NK-92 (cell line): ENCODE results near the gene TAS2R16.

Source experiments
- DNase-seq: peaks from one replicate; lab custom pipeline; 2025; ENCODE audit not compliant: unreplicated experiment; lab: John Stamatoyannopoulos, UW

Gene TAS2R16, protein sequence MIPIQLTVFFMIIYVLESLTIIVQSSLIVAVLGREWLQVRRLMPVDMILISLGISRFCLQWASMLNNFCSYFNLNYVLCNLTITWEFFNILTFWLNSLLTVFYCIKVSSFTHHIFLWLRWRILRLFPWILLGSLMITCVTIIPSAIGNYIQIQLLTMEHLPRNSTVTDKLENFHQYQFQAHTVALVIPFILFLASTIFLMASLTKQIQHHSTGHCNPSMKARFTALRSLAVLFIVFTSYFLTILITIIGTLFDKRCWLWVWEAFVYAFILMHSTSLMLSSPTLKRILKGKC

DNA sequence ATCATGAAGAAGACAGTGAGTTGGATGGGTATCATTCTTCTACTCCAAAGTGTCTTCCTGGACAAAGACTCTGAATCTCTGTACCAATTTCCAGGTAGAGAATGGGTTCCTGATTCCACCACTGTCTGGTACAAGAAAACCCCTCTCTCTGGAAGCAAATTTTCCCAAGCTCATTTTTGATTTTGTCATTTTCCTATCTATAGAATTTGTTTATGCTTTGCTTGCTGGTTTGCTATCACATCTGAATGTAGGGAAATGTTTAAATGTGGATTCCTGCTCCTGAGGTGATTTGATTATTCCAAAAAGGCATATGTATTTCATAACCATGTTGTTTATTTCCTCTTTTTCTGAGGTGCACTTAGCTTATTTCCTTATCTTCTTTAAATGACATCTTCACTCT is at the start of gene TAS2R16:
TAS2R16 (minus strand) TSS at position 101 of the 400 bp plus-strand sequence; CDS start at position 35, 66 bp downstream.
- no peak for DNase-seq

GRCh38 chr7:123043642-123044041 is 48.1 kb upstream of the TAS2R16 start:
- no peak for DNase-seq

GRCh38 chr7:123041101-123041500 is 45.6 kb upstream of the TAS2R16 start:
- DNase-seq: no peak

- DNase-seq: no peak
These were observed 43.8 kb upstream of the TAS2R16 start for GRCh38 chr7:123039269-123039668.

DNA sequence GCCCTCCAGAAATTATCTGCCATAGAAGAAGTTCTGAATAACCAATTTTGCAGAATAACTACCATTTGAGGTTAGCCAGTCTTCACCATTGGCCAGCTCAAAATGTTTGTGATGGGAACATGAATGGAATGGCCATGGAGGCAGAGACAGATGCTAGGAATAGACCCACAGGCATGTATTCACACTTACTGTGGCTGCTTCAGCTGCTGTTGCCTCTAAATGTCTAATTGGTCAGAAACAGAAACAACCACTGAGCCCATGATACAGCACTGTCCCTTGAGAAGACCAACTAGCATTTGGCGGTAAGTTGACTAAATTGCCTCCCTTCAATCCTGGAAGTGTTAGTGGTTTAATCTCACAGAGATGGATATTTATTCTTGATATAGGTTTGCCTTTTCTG is 38.6 kb upstream of the TAS2R16 start:
- DNase-seq: no peak

DNA sequence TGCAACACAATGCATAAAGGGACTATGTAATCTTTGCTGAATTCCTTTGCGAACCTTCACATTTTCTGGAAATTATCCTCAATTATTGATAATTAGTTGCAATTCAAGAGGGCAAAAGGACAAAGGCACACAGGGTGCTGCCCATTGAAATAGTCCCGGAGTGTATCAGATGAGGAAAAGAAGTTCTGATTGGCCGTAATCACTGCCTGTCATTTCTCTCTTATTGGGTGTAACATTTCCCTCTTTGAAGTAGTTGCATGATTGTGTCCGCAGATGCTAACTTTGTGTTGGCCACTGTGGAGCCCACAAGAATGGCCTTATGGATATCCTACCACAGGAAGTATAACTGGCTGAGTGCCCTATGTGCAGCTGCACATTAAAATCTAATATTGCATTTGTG is 35.1 kb upstream of the TAS2R16 start:
- no peak for DNase-seq

- no peak for DNase-seq
These were observed 32.8 kb upstream of the TAS2R16 start for GRCh38 chr7:123028339-123028738.

- no peak for DNase-seq
These were observed 30.8 kb upstream of the TAS2R16 start for GRCh38 chr7:123026251-123026650.

GRCh38 chr7:123024989-123025758 is 29.7 kb upstream of the TAS2R16 start:
- DNase-seq: no peak

- DNase-seq: no peak
These were observed 27.6 kb upstream of the TAS2R16 start for GRCh38 chr7:123023126-123023525.

DNA sequence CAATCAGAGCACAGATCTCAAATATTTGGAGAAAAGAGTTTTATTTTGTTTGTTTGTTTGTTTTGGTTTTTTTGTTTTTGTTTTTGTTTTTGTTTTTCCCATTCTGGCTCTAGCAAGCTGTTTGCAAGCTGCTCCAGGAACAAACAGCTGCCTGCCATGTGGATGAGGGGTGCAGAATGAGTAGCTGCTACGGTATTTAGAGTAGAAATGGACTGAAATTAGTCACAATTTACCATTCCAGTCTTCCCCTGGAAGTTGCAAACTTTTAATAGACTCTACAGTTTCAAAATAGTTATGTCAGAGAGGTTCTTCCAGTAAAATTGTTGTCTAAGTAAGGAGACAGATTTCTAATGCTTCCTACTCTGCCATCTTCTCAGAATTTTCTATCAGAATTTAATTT is 27.1 kb upstream of the TAS2R16 start:
- no peak for DNase-seq

- no peak for DNase-seq
These were observed 16.9 kb upstream of the TAS2R16 start for GRCh38 chr7:123012435-123012834.

- no peak for DNase-seq
These were observed 16.4 kb upstream of the TAS2R16 start for GRCh38 chr7:123011766-123012369.

- DNase-seq: no peak
These were observed 9.4 kb upstream of the TAS2R16 start for GRCh38 chr7:123004931-123005330.

- DNase-seq: no peak
These were observed 8.1 kb upstream of the TAS2R16 start for GRCh38 chr7:123003539-123004126.

DNA sequence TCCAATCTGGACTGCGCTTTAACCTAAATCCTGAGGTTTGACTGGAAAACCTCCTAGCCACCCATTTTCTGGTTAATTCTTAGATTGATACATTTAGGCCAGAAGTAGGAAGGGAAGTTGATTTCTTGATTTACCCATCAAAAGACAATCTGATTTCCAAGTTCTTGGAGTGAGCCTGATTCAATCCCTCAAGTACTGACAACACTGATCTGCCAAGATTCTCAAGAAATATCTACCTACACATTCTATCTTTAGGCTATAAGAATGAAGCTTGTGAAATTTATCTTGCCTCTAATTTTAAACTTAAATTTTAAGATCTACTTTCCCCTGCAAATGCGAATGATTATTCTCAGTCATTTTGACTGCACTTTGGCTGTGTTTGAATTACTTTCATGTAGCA is 5.9 kb downstream of the TAS2R16 start:
- DNase-seq: no peak

GRCh38 chr7:122989041-122989440 is 6.5 kb downstream of the TAS2R16 start:
- no peak for DNase-seq

- DNase-seq: no peak
These were observed 7.2 kb downstream of the TAS2R16 start for GRCh38 chr7:122988333-122988732.

DNA sequence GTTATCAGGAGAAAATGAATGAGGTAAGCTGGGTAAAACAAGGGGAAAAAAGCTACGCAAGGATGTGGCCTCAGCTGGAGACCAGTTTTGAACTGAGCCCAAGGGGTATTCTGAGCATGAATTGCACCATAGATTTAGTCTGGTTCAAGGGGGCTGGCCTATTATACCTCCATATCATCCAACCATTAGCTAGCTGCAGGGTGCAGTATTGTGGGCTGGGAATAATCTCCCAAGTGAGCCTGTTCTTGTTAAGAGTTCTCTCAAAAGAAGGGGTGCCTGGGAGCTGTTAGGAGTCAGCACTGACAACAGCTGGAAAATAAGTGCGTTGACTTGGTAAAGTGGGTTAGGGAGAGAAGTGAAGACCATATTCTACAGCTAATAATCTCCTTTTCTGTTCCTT is 8.0 kb downstream of the TAS2R16 start:
- DNase-seq: no peak

GRCh38 chr7:122984021-122984420 is 11.5 kb downstream of the TAS2R16 start:
- no peak for DNase-seq

- DNase-seq: no peak
These were observed 12.2 kb downstream of the TAS2R16 start for GRCh38 chr7:122983261-122983660.

DNA sequence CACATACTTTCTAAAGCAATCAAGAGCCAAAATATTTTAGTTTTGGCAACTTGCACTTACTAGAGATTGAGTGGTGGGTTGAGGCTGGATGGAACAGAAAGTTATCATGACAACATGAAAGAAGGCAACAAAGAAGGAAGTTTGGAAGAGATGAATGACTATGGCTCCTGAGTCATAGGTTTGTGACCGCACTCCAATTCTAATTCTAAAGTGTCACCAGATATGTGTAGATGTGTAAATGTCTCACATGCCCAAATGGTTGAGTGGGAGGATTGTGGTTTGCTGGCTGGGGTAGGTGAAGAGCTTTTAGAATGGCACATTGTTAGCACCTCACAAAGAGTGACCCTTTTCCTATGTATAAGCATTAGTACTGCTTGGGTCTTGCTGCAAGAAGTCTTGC is 20.2 kb downstream of the TAS2R16 start:
- no peak for DNase-seq
